HUES48 (cell line): Measurements from ENCODE around the gene FCMR.
"Not testable (repeated sequence)": the region's sequence is repeated elsewhere in the genome, so short reads cannot be mapped to it uniquely, and the experiment has no call there.

Source experiments
- H3K27ac ChIP-seq: one replicate; pipeline ENCODE4 v1.7.0; 2013; ENCODE audit warnings: low read depth, low read length, inconsistent platforms
- H3K27me3 ChIP-seq: 2 replicates; pipeline ENCODE4 v1.6.1; 2013; ENCODE audit warnings: mild to moderate bottlenecking, low read length; ENCODE audit not compliant: control insufficient read depth, insufficient read depth
- H3K36me3 ChIP-seq: 2 replicates; pipeline ENCODE4 v1.6.1; 2013; ENCODE audit warnings: low read length; ENCODE audit not compliant: control insufficient read depth, insufficient read depth
- H3K4me1 ChIP-seq: 2 replicates; pipeline ENCODE4 v1.6.1; 2013; ENCODE audit warnings: mild to moderate bottlenecking, low read length; ENCODE audit not compliant: control insufficient read depth, insufficient read depth
- H3K4me3 ChIP-seq: 2 replicates; pipeline ENCODE4 v1.5.1; 2013; ENCODE audit warnings: mild to moderate bottlenecking, low read depth, low read length
- H3K9ac ChIP-seq: 2 replicates; pipeline ENCODE4 v1.6.1; 2013; ENCODE audit warnings: mild to moderate bottlenecking, low read depth, low read length, moderate library complexity
- H3K9me3 ChIP-seq: 2 replicates; pipeline ENCODE4 v1.6.1; 2013; ENCODE audit warnings: low read length; ENCODE audit not compliant: control insufficient read depth, insufficient read depth

Gene FCMR

DNA sequence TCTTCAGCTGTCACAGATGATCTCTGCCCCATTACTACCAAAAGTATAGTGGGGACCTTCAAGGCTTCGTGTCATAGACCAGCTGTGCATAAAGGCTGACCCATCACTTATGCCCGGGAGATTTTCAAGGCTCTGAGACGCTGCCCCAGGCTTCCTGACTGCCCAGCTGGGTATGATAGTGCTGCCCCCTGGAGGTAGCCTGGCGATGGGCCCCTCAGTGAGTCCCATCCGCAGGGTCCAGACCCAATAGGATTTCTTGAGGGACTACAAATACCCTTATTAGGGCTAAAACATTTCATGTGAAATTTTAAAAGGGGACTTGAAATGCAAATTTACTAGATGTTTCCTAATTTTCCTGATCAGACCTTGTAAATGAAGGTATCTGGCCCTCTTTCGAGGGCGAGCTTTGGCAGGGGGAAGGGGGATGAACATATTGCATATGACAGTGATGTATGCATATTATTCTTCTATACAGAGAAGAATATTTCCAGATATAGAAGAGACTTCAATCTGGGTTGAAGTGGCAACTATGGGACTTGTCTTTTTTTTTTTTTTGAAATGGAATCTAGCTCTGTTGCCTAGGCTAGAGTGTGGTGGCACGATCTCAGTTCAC is 11.7 kb upstream of the FCMR start:
- Histone ChIP-seq H3K9ac (no peak overlapping the region), H3K27ac (no peak overlapping the region), H3K9me3 (no peaks in the 10 kb centered on the region), H3K36me3 (no peaks in the 10 kb centered on the region), H3K4me3 (no peak overlapping the region), H3K27me3 (no peaks in the 10 kb centered on the region), H3K4me1 (no peaks in the 10 kb centered on the region)

DNA sequence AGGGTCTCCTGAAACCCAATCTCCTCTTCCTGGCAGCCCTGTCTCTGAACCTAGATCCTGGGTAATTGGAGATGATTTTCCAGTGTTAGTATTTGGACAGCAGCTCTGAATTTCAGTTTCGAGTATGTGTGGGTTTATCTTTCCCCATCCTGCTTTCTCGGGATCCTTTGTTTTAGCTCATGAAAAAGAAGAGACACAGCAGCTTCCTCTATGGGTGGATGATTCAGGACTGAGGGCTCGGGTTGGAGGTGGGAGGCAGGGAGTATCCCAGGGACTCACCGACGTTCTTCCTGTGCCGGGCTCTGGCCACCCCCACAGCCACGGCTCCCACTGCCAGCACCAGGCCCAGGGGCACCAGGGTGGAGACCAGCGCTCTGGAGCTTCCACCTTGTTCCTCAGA is 10.4 kb upstream of the FCMR start:
- Histone ChIP-seq H3K4me1 (no peaks in the 10 kb centered on the region), H3K36me3 (no peaks in the 10 kb centered on the region), H3K4me3 (no peak overlapping the region), H3K9ac (no peak overlapping the region), H3K9me3 (no peaks in the 10 kb centered on the region), H3K27ac (no peak overlapping the region), H3K27me3 (no peaks in the 10 kb centered on the region)

DNA sequence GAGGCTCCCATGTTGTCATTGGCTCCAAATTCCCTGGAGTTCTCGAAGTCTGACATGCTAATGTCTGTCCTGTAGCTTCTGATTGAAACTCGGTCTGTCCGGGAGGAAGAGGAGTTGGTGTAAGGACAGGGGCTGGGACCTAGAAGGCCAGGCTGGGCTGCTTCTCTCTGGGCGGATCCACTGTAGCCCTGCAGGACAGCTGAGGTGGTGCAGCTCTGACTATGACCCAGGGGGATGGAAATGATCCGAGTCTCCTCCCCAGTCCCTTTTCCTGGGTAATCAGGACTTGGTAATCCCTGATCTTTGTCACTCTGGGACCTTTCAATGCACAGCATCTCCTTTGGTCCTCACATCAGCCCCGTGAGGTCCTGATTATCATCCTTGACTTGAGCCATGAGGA is 10.0 kb upstream of the FCMR start:
- H3K9me3 ChIP-seq: no peaks in the 10 kb centered on the region
- H3K36me3 ChIP-seq: no peaks in the 10 kb centered on the region
- no peaks in the 10 kb centered on the region for H3K27me3 ChIP-seq
- H3K4me1 ChIP-seq: no peaks in the 10 kb centered on the region
- no peak overlapping the region for H3K9ac ChIP-seq
- no peak overlapping the region for H3K4me3 ChIP-seq
- H3K27ac ChIP-seq: no peak overlapping the region

DNA sequence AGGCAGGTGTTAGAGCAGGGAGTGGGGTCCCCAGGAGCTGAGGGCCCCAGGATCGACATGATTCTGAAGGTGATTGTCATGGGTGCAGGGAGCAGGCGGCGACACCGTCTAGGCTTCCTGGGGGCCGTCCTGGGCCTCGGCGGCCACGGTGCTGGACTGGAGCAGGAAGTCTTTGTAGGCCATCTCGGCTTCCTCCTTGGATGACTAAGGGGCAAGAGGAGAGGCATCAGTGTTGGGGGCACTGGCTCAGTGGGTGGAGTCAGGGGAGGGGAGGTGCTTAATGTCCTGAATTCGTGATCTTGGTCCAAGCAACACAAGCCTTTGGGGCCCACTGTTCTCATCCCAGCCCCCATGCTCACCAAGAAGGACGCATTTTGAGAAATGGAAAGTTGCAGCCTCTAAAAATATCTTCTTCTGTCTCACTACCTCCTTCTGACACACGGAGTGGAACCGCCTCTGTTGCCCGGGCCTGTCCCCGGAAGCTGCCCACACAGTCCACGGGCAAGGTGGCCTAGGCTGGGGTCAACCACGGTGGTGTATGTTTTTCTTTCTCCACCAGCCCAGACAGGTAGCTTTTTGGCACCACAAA is 8.6 kb upstream of the FCMR start:
- Histone ChIP-seq H3K4me1 (no peaks in the 10 kb centered on the region), H3K9me3 (no peaks in the 10 kb centered on the region), H3K36me3 (no peaks in the 10 kb centered on the region), H3K27ac (no peak overlapping the region), H3K4me3 (no peak overlapping the region), H3K9ac (no peak overlapping the region), H3K27me3 (no peaks in the 10 kb centered on the region)

DNA sequence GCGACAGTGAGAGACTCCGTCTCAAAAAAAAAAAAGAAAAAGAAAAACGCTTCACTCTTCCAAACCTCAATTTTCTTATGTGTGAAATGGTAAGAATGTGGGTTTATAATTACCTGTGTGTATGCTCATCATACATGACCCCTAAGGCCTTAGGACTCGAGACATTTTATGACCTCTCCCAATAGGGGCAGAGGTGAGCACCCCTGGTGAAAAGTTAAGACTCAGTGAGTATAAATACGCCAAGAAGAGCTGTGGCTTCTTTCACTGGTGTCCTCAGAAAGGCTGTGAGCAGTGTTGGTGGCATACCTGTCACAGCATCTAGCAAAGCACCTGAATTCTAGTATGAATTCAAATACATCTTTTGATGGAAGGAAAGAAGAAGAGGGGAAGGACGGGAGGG is 7.8 kb upstream of the FCMR start:
- Histone ChIP-seq H3K27me3 (no peaks in the 10 kb centered on the region), H3K4me3 (no peak overlapping the region), H3K27ac (no peak overlapping the region), H3K9me3 (no peaks in the 10 kb centered on the region), H3K9ac (no peak overlapping the region), H3K4me1 (no peaks in the 10 kb centered on the region), H3K36me3 (no peaks in the 10 kb centered on the region)

DNA sequence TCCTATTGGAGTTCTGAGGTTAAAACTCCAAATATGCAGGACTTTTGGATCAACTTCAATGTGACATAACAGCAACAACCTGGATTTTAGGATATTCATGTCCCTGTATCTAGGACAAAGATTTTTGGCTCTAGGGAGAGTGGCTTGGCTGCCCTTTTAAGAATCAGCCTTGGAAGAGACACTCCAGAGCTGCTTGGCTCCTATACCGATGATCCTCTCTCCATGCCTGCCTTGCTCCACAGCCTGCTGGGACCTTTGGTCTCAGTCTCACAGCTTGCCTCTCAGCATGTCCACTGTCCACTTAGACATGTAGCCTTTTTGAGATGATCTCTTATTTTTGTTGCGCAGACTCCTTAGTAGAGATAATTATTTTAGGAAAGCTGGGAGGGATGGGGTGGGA is 4.5 kb upstream of the FCMR start:
- H3K27me3 ChIP-seq: no peaks in the 10 kb centered on the region
- H3K9me3 ChIP-seq: no peaks in the 10 kb centered on the region
- no peak overlapping the region for H3K9ac ChIP-seq
- H3K4me1 ChIP-seq: no peaks in the 10 kb centered on the region
- no peak overlapping the region for H3K4me3 ChIP-seq
- no peaks in the 10 kb centered on the region for H3K36me3 ChIP-seq
- H3K27ac ChIP-seq: no peak overlapping the region

DNA sequence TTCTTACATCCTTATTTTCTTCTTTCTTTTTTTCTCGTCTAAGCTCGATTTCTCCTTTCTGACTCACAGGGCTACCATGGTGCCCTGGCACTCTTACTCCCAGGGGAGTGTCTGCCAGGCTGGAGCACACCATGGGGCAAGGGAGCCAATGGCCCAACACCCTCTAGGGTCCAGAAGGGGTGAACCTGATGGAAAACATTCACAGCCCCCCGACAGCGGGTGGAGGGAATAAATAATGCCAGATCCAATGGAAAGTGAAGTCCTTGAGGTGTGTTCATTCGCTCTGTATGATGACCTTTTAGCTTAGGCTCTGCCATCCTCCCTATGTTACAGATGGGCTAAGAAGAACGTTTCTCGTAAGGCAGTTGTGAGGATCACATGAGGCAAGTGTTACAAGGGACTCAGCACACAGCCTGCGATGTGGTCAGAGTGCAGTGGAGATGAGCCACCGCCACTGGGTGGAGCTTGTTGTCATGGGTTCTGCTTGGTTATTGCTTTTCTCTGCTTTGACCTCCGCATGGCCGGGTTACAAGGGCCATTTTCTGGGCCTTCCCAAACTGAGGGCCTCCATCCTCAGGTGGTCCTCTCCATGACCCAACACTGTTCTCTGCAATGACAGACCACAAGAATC is 3.5 kb upstream of the FCMR start:
- H3K27ac ChIP-seq: no peak overlapping the region
- no peaks in the 10 kb centered on the region for H3K27me3 ChIP-seq
- no peak overlapping the region for H3K4me3 ChIP-seq
- no peaks in the 10 kb centered on the region for H3K4me1 ChIP-seq
- no peak overlapping the region for H3K9ac ChIP-seq
- no peaks in the 10 kb centered on the region for H3K36me3 ChIP-seq
- no peaks in the 10 kb centered on the region for H3K9me3 ChIP-seq

DNA sequence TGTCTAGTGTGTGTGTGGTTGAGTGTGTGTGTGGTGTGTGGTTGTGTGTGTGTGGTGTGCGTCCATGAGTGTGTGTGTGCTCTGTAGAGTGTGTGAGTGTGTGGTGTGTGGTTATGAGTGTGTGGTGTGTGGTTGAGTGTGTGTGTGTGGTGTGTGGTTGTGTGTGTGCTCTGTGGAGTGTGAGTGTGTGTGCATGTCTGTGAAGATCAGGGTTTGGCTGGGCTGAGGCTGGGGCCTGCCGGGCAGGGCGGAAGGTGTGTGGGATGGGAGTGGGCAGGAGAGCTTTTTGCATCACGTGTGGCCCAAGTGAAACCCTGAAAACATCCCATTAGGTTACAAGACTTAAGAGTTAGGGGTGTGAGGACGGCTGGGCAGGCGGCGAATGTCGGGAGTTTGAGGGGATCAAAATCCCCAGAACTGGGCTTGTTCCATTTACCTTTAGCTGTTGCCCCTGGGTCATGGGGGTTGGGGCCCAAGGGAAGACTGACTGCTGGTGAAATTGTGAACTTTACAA is 2.9 kb upstream of the FCMR start:
- H3K4me3 ChIP-seq: no peak overlapping the region
- H3K9ac ChIP-seq: no peak overlapping the region
- H3K4me1 ChIP-seq: no peaks in the 10 kb centered on the region
- no peaks in the 10 kb centered on the region for H3K9me3 ChIP-seq
- no peaks in the 10 kb centered on the region for H3K27me3 ChIP-seq
- no peak overlapping the region for H3K27ac ChIP-seq
- no peaks in the 10 kb centered on the region for H3K36me3 ChIP-seq

DNA sequence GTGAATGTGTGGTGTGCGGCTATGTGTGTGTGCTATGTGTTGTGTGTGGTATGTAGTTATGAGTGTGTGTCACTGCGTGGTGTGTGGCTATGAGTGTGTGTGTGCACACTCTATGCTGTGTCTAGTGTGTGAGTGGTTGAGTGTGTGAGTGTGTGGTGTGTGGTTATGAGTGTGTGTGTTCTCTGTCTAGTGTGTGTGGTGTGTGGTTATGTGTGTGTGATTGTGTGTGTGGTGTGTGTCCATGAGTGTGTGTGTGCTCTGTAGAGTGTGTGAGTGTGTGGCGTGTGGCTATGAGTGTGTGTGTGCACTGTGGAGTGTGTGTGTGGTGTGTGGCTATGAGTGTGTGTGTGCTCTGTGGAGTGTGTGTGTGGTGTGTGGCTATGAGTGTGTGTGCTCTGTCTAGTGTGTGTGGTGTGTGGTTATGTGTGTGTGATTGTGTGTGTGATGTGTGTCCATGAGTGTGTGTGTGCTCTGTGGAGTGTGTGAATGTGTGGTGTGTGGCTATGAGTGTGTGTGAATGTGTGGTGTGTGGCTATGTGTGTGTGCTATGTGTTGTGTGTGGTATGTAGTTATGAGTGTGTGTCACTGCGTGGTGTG is 2.3 kb upstream of the FCMR start:
- not testable (repeated sequence) for H3K4me1 ChIP-seq, H3K9me3 ChIP-seq, H3K9ac ChIP-seq, H3K27ac ChIP-seq, H3K36me3 ChIP-seq, H3K4me3 ChIP-seq, H3K27me3 ChIP-seq

DNA sequence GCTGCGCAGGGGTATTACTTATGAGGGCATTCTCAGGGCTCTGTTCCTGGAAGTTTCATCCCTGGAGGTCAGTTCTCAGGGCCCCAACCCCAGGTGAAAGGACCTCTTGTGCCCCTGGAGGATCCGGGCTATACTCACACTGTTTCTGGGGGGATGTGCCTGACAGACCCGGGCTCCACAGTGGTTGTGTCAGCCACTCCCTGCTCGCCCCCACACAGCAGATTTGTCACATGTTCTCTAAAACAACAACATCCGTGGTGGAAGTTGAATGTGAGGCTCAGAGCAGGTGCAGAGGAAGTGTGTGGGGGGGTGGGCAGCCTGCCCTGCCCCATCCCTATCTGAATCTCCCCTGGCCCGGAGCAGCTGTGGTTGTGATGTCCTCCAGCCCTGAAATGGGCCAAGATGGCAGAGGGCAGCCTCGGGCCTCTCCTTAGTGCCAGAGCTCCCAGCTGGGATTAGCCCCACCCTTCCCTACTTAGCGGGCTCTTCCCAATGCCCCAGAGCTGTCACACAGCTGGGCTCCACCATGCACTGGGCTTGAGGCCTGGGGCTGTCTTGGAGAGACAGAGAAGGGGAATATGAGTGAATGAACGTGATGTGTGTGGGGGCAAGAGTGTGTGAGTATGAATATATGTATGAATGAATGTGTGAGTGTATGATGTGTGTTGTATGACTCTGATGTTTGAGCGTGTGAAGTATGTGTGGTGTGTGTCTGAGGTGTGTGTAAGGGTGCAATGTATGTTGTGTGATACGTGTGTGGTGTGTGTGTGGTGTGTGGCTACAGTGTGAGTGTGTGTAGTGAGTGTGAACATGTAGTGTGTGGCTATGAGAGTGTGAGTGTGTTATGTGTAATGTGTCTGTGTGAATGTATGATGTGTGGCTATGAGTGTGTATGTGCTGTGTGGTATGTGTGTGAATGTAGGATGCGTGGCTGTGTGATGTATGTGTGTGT is 1.5 kb upstream of the FCMR start:
- H3K36me3 ChIP-seq: no peaks in the 10 kb centered on the region
- H3K4me1 ChIP-seq: no peaks in the 10 kb centered on the region
- H3K27me3 ChIP-seq: no peaks in the 10 kb centered on the region
- H3K27ac ChIP-seq: no peak overlapping the region
- no peak overlapping the region for H3K9ac ChIP-seq
- H3K9me3 ChIP-seq: no peaks in the 10 kb centered on the region
- H3K4me3 ChIP-seq: no peak overlapping the region
